ENCODE measurements around the gene AGBL5. TPM values are rescaled to one million over a fixed set of nuclear protein-coding genes. Genes with fewer than 3 reads are reported as not detected.

The AGBL5 gene
- total and polyA plus RNA-seq, 2 donors (not counting 1 experiment from before 2014, with no cell fraction given): 19.8 to 20.9 TPM

GRCh38 chr2:27019931-27020855 lies 31.3 kb upstream of the AGBL5 start:
- no peak overlapping the region for H3K4me2 ChIP-seq (ENCODE audit: extremely low read depth, insufficient read depth, low read length)
- DNase-seq (ENCODE audit: low read depth in 2 of 2): peak in 1 of 2 donors; percentile 88
- TF ChIP-seq CTCF (conservative IDR thresholded peaks at IDR 0.05 in 1 of 2, IDR thresholded peaks at IDR 0.05 in 1 of 2; ENCODE audit: low read depth in 1 of 2, low read length in 2 of 2) (no peak), EZH2 (IDR thresholded peaks at IDR 0.05; ENCODE audit: low read length, missing control alignments) (no peak)

DNA sequence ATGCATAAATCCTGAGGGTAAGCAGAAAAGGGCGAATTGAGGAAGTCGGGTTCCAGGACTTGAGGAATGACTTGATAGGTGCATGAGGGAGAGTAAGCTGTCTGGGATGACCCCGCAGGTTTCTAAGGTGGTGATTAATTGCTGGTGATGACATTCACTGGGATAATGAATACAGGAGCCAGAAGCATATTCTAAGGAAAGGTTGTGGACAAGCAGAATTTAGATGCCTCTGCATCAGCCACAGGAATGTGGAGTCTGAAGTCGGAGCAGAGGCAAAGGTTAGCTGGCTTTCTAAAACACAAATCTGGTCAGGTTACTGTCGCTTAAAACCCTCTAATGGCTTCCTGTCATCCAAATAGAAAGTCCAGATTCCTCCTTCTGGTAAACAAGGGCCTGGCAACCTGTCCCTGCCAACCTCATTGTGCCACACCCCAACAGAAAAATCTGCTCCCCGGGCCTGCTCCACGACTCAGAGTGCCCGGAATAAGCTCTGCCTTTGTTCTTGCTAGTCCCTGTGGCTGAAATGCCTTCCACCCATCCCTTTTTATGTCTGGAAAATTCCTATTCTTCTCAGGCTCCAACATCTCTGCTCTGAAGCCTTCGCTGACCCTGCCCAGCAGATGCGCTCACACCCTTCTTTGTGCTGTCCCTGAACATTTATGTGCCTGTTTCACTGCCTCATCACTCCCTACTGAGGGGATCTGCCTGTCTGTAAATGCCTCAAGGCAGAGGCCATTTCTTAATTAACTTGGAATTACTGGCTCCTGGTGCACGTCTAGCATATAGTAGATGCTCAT lies 30.0 kb upstream of the AGBL5 start:
- TF ChIP-seq CTCF (conservative IDR thresholded peaks at IDR 0.05 in 1 of 2, IDR thresholded peaks at IDR 0.05 in 1 of 2; ENCODE audit: low read depth in 1 of 2, low read length in 2 of 2) (no peak), EZH2 (IDR thresholded peaks at IDR 0.05; ENCODE audit: low read length, missing control alignments) (no peak)
- Histone ChIP-seq H3K9ac (ENCODE audit: insufficient read depth, low read length) (no peak overlapping the region), H3K9me3 (ENCODE audit: control insufficient read depth, insufficient read depth, low read depth, low read length) (no peaks in the 10 kb centered on the region), H3K4me2 (ENCODE audit: extremely low read depth, insufficient read depth, low read length) (no peak overlapping the region), H3K79me2 (ENCODE audit: control insufficient read depth, insufficient read depth, low read length) (no peaks in the 10 kb centered on the region), H3K27ac (ENCODE audit: insufficient read depth, low read length) (no peak overlapping the region), H3K4me3 (replicated peaks in 1 of 4; ENCODE audit: control extremely low read depth in 1 of 4, insufficient read depth in 1 of 4, low read depth in 3 of 4, low read length in 4 of 4) (no peak overlapping the region), H3K36me3 (ENCODE audit: control insufficient read depth, insufficient read depth, low read length) (peaks cover 15% of the 10 kb centered on the region), H2AFZ (ENCODE audit: low read length) (no peak overlapping the region), H4K20me1 (ENCODE audit: control insufficient read depth, extremely low read depth, insufficient read depth, low read length) (no peaks in the 10 kb centered on the region), H3K4me1 (ENCODE audit: control insufficient read depth, extremely low read depth, insufficient read depth, low read length) (peaks cover 13% of the 10 kb centered on the region), H3K27me3 (ENCODE audit: control insufficient read depth, insufficient read depth, low read length) (no peaks in the 10 kb centered on the region)
- peak in 1 of 2 donors; percentile 55 for DNase-seq (ENCODE audit: low read depth in 2 of 2)

More at GRCh38 chr2:27019931-27020855, 31.3 kb upstream of the AGBL5 start:
- Histone ChIP-seq H3K36me3 (ENCODE audit: control insufficient read depth, insufficient read depth, low read length) (peaks cover 12% of the 10 kb centered on the region), H3K27ac (ENCODE audit: insufficient read depth, low read length) (no peak overlapping the region), H3K4me3 (replicated peaks in 1 of 4; ENCODE audit: control extremely low read depth in 1 of 4, insufficient read depth in 1 of 4, low read depth in 3 of 4, low read length in 4 of 4) (no peak overlapping the region), H3K27me3 (ENCODE audit: control insufficient read depth, insufficient read depth, low read length) (no peaks in the 10 kb centered on the region), H3K4me1 (ENCODE audit: control insufficient read depth, extremely low read depth, insufficient read depth, low read length) (peaks cover 18% of the 10 kb centered on the region), H3K9me3 (ENCODE audit: control insufficient read depth, insufficient read depth, low read depth, low read length) (no peaks in the 10 kb centered on the region), H4K20me1 (ENCODE audit: control insufficient read depth, extremely low read depth, insufficient read depth, low read length) (no peaks in the 10 kb centered on the region), H2AFZ (ENCODE audit: low read length) (no peak overlapping the region), H3K79me2 (ENCODE audit: control insufficient read depth, insufficient read depth, low read length) (no peaks in the 10 kb centered on the region), H3K9ac (ENCODE audit: insufficient read depth, low read length) (no peak overlapping the region)

DNA sequence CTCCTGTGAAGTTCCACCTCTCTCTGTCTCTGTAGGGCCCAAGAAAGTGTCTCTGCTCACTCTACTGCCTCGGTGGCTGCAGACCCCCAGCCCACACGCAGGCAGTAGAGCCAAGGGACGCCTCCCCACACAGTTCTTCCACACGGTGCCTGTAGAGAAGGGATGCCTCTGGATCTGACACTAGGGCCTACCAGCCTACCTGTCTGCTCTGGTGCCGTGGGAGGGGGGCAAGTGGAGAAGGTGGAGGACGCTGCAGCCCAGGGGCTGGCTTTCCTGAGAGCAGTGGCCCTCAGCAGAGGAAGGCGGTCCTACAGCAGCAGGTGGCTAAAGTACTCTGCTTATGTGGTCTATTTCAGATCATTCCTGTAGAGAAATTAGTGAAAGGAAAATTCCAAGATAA lies 27.7 kb upstream of the AGBL5 start:
- H4K20me1 ChIP-seq (ENCODE audit: control insufficient read depth, extremely low read depth, insufficient read depth, low read length): no peaks in the 10 kb centered on the region
- no peak for DNase-seq (ENCODE audit: low read depth in 2 of 2)
- TF ChIP-seq EZH2 (IDR thresholded peaks at IDR 0.05; ENCODE audit: low read length, missing control alignments) (no peak), CTCF (conservative IDR thresholded peaks at IDR 0.05 in 1 of 2, IDR thresholded peaks at IDR 0.05 in 1 of 2; ENCODE audit: low read depth in 1 of 2, low read length in 2 of 2) (no peak)

More for the DNA sequence above, 27.7 kb upstream of the AGBL5 start:
- H2AFZ ChIP-seq (ENCODE audit: low read length): no peak overlapping the region
- no peak overlapping the region for H3K4me2 ChIP-seq (ENCODE audit: extremely low read depth, insufficient read depth, low read length)
- peaks cover 20% of the 10 kb centered on the region for H3K36me3 ChIP-seq (ENCODE audit: control insufficient read depth, insufficient read depth, low read length)
- no peak overlapping the region for H3K27ac ChIP-seq (ENCODE audit: insufficient read depth, low read length)
- no peak overlapping the region for H3K9ac ChIP-seq (ENCODE audit: insufficient read depth, low read length)
- no peaks in the 10 kb centered on the region for H3K79me2 ChIP-seq (ENCODE audit: control insufficient read depth, insufficient read depth, low read length)
- no peak overlapping the region for H3K4me3 ChIP-seq (replicated peaks in 1 of 4; ENCODE audit: control extremely low read depth in 1 of 4, insufficient read depth in 1 of 4, low read depth in 3 of 4, low read length in 4 of 4)
- peaks cover 11% of the 10 kb centered on the region for H3K4me1 ChIP-seq (ENCODE audit: control insufficient read depth, extremely low read depth, insufficient read depth, low read length)
- H3K27me3 ChIP-seq (ENCODE audit: control insufficient read depth, insufficient read depth, low read length): no peaks in the 10 kb centered on the region
- no peaks in the 10 kb centered on the region for H3K9me3 ChIP-seq (ENCODE audit: control insufficient read depth, insufficient read depth, low read depth, low read length)

All from fibroblast of lung (primary cell).